AG09309 (cell line): Measurements from ENCODE around the gene RNF220.
"Not testable (repeated sequence)": the region's sequence is repeated elsewhere in the genome, so short reads cannot be mapped to it uniquely, and the experiment has no call there.

Experiments
- DNase-seq: peaks from one replicate; pipeline ENCODE4 v3.0.0-alpha.2; 2010; ENCODE audit warnings: low read depth
- H3K4me3 ChIP-seq: 2 replicates; pipeline ENCODE4 v1.5.1; 2011; ENCODE audit warnings: mild to moderate bottlenecking, low read depth, low read length, moderate library complexity; ENCODE audit not compliant: control insufficient read depth
- TF ChIP-seq, protein P1 (sequence below): IDR thresholded peaks from 2 replicates; pipeline ENCODE4 v1.5.1; 2011; ENCODE audit warnings: mild to moderate bottlenecking, low read depth, low read length, inconsistent platforms; ENCODE audit not compliant: insufficient read depth, control insufficient read depth; ENCODE audit errors: missing control alignments

RNF220 gene

DNA sequence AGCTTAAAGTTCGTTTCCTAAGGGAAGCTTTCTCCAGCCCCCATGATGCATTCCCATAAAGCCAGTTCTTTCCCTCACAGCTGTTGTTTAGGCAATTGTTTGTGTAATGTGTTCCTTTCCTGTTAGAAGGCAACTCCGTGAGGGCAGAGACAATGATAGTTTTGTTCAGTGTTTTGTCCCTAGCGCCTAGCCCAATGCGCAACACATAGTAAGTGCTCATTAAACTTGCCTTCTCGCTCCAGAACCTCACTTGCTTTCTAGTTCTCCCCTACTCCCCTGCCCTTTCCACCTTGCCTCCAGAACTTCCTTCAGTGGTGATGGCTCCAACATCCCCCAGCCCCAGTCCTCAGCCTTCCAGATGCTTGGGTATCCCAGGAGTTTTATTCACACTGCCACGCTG, 153.8 kb downstream of the RNF220 start:
- no peak overlapping the region for H3K4me3 ChIP-seq
- TF ChIP-seq, protein P1, sequence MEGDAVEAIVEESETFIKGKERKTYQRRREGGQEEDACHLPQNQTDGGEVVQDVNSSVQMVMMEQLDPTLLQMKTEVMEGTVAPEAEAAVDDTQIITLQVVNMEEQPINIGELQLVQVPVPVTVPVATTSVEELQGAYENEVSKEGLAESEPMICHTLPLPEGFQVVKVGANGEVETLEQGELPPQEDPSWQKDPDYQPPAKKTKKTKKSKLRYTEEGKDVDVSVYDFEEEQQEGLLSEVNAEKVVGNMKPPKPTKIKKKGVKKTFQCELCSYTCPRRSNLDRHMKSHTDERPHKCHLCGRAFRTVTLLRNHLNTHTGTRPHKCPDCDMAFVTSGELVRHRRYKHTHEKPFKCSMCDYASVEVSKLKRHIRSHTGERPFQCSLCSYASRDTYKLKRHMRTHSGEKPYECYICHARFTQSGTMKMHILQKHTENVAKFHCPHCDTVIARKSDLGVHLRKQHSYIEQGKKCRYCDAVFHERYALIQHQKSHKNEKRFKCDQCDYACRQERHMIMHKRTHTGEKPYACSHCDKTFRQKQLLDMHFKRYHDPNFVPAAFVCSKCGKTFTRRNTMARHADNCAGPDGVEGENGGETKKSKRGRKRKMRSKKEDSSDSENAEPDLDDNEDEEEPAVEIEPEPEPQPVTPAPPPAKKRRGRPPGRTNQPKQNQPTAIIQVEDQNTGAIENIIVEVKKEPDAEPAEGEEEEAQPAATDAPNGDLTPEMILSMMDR, result no peak
- DNase-seq, result no peak

DNA sequence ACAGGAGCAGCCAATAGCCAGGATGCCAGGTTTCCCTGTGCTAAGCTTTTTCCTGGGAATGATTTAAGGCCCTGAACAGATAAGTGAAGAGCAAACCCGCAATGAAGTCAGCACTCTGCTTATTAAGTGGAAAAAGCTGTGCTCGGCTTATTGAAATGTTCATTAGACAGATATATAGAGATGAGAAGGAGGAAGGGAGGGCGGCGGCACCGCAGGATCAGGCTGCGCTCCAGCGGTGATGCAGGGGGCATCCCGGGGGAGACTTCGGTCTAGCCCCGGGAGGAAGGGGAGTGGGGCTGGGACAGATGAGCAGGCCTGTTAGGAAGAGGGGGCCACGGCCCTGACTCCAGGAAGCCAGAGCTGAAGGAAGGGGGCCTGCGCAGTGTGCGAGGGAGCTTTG, 154.3 kb downstream of the RNF220 start:
- H3K4me3 ChIP-seq, result no peak overlapping the region
- DNase-seq, result no peak
- TF ChIP-seq, protein P1, result no peak

DNA sequence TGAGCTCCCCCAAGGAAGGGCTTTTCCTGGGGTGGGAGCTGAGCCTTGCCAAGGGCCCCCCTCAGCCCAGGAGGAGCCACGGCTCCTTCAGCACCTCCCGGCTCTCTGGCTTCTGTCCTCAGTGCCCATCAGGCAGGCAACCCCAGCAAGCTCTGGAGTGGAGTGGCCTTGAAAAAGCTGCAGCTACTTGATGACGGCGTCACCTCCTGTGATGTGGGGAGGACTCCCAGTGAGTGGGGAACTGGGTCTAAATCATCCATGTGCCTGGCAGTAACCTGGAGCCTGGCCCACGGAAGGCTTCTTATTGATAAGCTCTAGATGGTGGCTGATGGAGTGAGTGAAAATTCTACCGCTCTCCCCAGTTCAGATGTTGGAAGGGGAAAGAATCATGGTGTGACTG, 154.9 kb downstream of the RNF220 start:
- H3K4me3 ChIP-seq, result no peak overlapping the region
- TF ChIP-seq, protein P1, result no peak
- no peak for DNase-seq

DNA sequence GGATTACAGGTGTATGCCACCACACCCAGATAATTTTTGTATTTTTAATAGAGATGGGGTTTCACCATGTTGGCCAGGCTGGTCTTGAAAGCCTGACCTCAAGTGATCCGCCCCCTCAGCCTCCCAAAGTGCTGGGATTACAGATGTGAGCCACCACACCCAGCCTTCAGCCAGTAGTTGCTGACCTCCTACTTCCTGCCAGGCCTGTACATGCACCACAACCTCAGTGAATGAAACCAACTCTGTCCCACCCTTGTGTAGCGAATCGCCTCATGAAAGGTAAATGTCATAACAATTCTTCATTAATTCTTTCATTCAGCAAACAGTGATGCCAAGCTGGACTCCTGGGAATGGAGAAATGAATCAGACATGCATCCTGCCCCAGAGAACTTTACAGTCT, 155.6 kb downstream of the RNF220 start:
- DNase-seq, H3K4me3 ChIP-seq: not testable (repeated sequence)

DNA sequence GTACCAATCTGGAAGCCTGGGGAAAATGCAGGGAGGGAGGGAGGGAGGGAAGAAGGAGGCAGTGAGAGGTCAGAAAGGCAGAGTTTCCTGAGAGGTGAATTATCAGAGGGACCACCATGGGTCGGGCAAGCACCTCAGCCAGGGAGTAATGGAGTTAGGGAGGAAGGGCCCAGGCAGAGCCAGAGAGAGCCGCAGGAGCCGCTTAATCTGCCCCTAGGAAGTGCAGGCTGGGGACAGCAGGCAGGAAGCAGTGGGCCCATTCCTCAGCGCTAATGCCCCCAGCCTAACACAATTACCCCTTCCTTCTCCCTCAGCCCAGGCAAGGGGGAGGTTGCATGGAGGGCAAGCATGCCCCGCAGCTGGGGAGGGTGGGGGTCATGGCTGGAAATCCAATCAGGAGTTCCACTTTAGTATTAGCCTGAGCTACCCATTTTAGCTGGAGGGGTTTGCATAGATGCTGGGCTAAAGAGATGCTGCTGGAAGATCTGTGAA, 160.2 kb downstream of the RNF220 start:
- TF ChIP-seq, protein P1, result no peak
- DNase-seq, result no peak
- no peak overlapping the region for H3K4me3 ChIP-seq

DNA sequence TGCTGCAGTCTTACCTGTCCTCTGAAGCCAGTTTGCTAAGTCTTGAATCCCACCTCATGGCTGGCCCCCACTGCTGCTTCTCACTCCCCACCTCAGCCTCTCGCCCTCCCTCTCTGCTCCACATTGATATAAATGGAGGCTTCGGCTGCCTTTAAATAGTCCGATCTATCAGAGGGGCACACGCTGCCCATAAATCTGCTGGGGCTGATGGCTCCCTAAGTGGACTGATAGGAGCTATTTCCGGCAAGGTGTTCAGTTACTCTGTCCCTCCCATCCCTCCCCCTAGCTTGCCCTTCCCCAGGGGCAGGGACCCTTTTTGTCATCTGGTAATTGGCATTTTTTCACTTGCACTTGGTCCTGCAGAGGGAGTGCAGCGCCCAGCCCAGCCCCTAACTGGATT, 160.8 kb downstream of the RNF220 start:
- TF ChIP-seq, protein P1, result no peak
- H3K4me3 ChIP-seq, result no peak overlapping the region

DNA sequence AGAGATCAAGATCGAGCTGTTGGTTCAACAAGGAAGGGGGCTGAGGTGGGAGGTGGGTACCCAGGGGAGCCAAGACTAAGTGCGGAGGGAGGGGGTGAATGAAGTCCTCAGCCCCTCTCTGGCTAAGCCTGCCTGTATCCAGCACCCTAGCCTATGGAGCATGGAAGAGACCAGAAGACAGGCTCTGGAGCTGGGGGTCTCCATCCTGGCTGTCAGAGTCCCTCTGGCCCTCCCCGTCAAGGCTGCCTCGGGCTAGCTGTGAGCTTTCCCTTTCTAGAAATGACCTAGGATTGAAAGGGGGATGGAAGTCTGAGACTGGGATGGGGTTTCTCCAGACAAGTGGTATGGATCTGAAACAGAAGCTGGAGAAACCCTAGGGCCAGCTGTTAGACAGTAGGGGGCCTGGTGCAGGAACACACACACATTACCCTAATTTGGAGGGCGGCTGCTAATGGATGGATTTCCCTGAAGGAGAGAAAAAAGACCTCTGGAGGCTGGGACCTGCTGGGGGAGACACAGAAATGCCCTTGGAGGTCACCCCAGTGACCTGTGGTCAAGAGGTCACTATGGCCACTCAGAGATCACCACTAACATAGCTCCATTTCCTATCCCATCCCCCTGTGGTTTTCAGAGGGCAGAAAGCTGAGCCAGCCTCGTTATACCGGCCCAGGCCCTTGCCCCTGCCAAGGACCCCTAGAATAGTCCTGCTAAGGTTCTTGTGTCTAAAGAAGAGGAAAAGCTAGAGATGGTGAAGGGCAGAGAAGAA, 161.4 kb downstream of the RNF220 start:
- TF ChIP-seq, protein P1, result no peak
- no peak for DNase-seq
- H3K4me3 ChIP-seq, result no peak overlapping the region

More for the DNA sequence above, 160.8 kb downstream of the RNF220 start:
- DNase-seq, result no peak
